Testis (tissue), 2 donors: ENCODE measurements around the gene SUSD1.
A peak's percentile ranks its signal among the peaks of the same experiment; 100 is the strongest.

Source experiments
- CTCF ChIP-seq, 3 experiments: fragments of 450-650 bp in 2 of 3; fragments of 200-600 bp in 1 of 3; sonication (generic) in 1 of 3; IDR thresholded peaks; one replicate each; pipeline ENCODE4 v1.5.1; 2016 to 2019; ENCODE audit warnings: antibody characterized with exemption in 3 of 3, mild to moderate bottlenecking in 2 of 3, moderate library complexity in 1 of 3
- POLR2A ChIP-seq: fragments of 450-650 bp; IDR thresholded peaks from one replicate; pipeline ENCODE4 v1.6.1; 2017; ENCODE audit warnings: antibody characterized with exemption, mild to moderate bottlenecking, moderate library complexity

DNA sequence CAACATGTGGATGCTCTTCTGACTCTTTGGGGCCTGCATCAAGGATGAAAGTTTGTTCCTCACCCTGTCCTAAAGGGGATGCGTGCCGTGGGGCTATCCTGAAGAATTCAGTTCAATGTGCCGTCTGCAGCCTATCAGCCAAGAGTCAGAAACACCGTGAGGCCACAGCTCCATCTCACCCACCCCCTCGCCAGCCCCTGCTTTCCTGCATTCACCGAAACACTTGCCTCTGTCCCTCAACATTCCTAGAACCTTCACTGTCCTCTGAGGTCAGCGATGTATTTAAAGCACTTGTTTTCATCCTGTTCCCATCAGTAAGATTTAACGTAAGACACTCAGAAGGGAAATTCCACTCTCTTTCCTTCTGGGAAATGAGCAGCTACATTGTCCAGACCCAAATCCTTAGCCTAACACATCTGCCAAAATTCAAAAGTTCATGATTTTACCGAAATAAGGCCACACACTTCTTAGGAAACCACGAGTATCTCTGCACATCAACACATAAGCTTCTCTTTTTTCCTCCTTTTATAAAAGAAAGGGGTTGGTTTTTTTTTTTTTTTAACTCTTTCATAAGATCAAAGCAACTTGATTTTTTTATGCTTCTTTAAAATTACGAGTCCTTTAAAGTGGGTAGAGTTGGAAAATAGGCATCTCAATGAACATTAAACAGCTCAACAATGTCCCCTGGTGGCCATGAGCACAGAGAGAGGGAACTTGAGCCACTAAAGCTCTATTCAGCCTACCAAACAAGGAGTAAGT is 100.7 kb downstream of the SUSD1 start:
- peak; percentile 77 to 92 (median 89) for TF ChIP-seq CTCF (IDR thresholded peaks at IDR 0.05)
- no peak for TF ChIP-seq POLR2A
